HG03135 (cell line): ENCODE results near the gene SAMD10.
"Not testable (repeated sequence)": the region's sequence is repeated elsewhere in the genome, so short reads cannot be mapped to it uniquely, and the experiment has no call there.

Source experiments
- ATAC-seq: cut with Tn5 transposase; IDR thresholded peaks from one replicate; pipeline ENCODE4 v1.9.1; 2021; ENCODE audit warnings: mild to moderate bottlenecking, moderate library complexity; ENCODE audit not compliant: unreplicated experiment

Gene SAMD10

DNA sequence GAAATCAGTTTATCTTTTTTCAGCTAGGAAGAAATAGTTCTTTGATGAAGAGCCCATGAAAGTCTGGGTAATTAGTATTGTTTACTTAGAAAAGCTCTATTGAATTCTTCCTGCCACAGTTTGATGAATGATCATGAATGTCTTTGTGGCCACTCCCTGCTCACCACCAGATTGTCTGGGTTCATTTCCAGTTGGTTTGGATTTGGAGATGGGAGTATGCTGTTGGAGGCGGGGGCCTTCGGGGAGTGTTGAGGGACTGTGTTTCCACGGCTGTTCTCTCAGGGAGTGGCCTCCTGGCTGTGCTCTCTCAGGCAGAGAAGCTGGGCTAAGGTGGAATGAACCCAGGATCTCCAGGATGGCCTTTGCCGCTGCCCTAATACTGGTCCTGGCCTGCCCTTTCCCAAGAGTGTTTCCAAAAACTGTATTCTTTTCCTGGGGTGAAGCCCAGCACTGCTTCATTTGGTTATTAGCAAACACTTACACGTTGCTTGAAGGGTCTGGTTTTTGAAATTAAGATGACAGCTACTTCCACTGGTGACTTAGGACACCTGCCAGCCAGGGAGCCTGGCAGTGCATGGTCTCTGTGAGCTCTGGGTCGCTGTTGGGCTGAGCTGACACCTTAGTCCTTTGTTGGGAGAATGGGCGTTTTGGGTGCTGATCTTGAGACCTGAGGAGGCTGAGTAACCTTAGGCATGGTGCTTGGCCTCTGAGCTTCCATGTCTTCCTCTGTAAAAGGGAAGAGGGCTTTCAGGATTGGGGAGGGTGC is 24.7 kb upstream of the SAMD10 start:
- no peak for ATAC-seq

DNA sequence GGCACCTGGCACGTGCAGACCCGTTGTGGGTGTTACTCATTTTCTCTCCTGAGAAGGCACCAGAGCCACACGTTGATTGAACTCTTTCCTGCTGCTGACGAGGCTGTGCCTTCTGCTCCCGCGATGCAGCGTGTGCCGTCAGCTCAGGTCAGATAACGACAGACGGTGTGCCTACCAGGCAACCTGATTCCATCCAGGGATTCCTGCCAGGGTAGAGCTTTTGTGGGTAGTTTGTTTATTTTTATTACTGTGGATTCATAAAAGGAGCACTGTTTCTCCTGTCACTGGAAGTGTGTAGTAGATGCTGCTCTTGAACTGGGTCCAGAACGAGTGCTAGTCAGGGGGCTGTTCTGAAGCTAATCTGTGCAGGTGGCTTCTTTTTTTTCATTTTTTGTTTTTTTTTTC is 22.2 kb upstream of the SAMD10 start:
- ATAC-seq = no peak

DNA sequence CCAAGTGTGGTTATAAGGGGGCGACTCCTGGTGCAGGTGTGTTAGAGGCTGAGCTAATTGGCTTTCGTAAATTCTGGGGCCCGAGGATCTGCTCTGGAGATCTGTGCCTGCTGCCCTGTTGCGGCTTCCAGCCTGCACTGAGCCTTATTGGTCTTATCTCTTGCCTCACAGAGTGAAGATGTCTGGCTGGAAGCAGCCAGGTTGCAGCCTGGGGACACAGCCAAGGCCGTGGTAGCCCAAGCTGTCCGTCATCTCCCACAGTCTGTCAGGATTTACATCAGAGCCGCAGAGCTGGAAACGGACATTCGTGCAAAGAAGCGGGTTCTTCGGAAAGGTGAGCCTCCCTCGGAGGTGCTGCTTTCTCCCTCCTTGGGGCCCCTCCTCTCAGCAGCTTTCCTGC is 21.5 kb upstream of the SAMD10 start:
- ATAC-seq = no peak

DNA sequence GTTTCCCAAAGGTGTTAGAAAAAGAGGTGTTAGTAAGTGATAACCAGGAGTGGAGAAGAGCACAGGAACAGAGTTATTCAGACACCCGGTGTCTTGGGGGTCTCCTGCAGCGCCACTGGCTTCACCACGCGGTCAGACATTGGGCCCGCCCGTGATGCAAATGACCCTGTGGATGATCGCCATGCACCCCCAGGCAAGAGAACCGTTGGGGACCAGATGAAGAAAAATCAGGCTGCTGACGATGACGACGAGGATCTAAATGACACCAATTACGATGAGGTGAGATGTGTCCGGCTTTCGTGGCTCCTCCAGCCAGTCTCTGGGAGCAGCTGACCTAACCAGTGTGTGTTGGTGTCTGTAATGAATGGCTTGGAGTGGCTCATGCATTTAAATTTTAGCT is 3.5 kb upstream of the SAMD10 start:
- no peak for ATAC-seq

DNA sequence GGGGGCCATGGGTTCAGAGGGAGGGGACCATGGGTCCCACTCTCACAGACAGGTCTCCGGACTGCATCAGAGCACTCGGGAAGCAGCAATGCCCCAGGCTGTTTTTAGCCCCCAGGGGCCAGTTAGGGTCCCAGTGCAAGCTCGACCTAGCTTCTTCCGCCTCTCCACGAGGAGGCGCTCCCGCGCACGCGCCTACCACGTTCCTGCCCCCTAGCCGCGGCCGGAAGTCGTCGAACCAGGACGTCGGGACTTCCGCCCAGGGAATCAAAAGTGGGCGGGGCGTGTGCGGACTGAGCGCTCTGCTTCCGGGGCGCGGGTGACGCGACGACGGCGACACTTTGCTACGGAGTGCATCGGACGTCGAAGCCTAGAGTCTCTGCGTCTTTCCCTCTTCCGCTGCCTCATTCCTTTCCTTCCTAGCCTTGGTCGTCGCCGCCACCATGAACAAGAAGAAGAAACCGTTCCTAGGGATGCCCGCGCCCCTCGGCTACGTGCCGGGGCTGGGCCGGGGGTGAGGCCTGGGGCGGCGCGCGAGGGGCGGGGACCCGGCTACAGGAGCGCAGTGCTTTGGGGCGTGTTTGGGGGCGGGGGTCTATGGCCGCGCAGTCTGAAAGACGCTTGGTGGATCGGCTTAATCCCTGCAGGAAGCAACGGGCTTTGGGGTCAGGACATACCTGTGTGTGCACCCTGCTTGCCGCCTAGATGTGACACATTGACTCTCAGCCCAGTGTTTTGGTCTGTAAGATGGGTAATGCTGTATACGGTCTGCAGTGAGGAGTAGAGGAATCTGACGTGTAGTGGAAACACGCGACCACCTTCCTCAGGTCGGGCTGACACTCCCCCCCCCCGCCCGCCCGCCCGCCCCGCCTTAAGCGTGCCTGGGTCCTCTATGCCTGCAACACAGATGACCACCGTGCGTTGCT is 1.6 kb upstream of the SAMD10 start, which contains the start of gene PRPF6:
Gene PRPF6 (plus strand): TSS at position 327 of the 923 bp plus-strand sequence. CDS start 114 bp downstream, at position 441.
- ATAC-seq = peak; percentile 57

DNA sequence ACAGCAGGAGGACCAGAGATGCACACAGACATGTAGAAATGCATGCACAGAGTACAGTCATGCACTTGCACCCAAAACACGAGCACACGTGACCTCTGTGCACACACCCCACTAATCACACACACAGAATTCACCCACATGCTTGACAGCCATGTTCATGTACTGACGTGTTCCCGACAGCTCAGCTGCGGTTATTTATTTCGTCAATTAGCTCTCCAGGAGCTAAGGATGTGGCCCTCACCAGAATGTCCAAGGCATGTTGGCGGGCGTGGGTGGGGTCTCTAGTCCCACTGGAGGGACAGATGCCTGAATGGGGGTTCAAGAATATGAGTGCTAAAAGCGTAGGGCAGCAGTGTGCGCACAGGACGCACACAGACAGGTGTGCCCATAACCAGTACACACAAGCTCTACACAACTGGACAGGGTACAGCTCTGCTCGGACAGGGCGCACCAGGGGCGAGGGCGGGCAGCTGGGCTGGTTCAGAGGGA is 919 bp upstream of the SAMD10 start:
- no peak for ATAC-seq

DNA sequence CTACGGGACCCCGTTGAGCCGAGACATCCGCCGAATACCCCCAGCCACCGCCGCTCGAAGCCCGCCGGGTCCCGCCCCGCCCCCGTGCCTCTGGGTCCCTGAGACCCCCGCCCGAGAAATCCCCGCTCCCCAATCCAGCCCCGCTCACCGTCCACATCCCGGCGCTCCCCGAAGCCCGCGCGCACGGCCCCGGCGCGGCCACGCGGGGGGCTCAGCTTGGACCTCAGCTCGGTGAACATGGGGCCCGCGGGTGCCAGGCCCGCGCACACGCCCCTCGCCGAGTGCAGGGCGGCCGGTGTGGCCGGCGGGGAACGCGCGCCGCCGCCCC is 249 bp downstream of the SAMD10 start:
- no peak for ATAC-seq

DNA sequence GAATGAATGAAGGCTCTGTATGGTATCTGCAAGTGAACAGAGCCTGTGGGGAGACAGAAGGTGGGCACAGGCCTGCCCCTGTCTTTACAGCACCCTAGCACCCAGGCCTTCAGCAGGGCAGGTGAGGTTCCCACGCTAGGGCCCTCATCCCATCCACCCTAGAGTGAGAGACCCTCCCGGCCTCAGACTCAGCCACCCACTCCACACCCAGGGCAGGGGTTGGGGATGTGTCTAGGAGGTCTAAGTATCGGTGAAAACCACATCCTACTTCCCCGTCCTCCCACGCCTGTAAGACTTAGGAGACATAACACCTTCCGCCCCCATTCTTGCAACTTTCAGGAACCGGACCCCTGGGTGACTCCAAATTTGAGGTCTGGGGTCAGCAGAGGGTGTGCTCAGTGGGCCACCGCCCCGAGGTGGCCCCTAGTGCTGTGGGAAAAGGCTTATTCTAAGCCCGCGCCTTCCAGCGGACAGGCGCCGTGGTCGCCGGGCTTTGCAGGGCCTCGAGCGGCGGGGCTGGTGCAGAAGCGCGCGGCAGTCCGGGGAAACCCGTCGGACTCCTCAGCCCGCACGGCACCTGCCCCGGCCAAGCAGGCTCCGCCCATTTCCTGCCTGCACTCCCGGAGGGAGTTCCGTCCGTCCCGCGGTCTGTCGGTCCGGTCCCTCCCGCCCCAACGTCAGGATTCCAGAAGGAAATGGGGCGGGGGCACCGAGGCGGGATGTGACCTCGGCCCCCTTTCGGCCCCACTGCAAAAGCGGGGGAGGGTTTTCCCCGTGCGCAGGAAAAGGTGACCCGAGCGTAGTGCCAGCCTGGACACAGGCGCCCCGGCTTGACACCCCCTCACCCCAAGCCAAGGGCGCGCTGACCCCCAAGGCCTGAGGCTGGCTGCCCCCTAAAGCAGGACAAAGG is 868 bp downstream of the SAMD10 start:
- peak; percentile 35 for ATAC-seq

DNA sequence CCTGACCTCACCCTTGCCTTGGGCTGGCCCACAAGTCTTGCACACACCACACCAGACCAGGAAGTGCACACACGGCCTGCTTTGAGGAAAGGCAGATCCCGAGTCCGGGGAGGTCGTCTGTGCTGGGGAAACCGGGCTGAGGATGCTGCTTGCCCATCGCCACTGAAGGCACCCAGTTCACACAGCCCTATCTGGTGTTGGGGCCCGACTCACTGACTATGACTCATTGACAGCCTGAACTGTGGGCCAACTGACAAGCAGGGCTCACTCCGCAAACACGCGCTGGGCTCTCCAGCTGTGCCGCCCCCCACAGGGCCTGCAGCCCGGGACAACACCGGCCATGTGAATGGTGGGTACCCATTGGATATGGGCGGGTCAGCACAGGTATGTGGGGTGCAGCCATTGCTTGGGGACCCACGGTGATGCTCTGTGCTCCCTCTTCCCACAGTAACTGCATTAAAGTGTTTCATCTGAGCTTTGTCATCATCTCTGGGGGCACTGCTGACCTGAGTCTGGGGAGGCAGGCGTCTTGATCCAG is 1.6 kb downstream of the SAMD10 start:
- no peak for ATAC-seq

DNA sequence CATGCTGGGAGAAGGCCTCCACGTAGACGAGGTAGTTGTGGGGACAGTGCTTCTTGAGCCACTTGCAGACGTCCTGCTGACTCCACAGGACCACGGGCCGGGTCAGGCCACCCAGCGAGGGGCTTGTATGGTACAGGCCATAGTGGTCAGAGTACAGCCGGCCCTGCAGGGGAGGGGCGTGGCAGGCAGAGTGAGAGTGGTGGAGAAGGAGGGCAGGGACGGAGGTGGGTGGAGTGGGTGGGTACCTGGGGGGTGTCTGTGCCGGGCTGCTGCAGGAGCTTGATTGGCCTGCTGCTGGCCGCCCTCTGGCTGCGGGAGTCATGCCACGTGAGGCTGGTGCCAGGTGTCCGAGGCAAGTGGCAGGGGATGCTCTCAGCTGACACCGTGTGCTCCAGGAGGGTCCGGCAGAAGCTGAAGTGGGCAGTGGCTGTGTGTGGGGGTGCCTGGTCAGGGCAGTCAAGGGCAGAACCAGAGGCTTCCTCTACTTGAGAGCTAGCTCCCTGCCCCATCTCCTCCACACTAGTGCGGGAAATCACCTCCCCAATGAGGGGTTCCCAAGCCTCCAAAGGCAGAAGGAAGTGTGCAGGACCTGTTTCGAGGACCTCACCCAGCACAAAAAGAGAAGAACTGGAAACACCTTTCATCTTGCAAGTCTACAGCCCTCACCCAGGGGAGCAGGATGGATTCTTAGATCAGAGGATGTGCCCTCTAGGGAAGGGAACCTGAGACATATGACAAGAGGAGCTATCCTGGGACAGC is 2.3 kb downstream of the SAMD10 start:
- ATAC-seq = no peak

DNA sequence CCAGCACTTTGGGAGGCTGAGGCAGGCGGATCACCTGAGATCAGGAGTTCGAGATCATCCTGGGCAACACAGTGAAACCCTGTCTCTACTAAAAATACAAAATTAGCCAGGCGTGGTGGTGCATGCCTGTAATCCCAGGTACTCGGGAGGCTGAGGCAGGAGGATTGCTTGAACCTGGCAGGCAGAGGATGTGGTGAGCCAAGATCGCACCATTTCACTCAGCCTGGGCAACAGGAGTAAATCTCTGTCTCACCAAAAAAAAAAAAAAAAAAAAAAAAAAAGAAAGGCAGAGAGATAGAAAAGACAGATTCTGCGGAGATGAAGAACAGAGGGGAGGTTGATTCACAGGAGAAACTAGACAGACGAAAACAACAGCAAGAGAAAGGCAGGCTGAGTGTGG is 2.9 kb downstream of the SAMD10 start:
- ATAC-seq = not testable (repeated sequence)

DNA sequence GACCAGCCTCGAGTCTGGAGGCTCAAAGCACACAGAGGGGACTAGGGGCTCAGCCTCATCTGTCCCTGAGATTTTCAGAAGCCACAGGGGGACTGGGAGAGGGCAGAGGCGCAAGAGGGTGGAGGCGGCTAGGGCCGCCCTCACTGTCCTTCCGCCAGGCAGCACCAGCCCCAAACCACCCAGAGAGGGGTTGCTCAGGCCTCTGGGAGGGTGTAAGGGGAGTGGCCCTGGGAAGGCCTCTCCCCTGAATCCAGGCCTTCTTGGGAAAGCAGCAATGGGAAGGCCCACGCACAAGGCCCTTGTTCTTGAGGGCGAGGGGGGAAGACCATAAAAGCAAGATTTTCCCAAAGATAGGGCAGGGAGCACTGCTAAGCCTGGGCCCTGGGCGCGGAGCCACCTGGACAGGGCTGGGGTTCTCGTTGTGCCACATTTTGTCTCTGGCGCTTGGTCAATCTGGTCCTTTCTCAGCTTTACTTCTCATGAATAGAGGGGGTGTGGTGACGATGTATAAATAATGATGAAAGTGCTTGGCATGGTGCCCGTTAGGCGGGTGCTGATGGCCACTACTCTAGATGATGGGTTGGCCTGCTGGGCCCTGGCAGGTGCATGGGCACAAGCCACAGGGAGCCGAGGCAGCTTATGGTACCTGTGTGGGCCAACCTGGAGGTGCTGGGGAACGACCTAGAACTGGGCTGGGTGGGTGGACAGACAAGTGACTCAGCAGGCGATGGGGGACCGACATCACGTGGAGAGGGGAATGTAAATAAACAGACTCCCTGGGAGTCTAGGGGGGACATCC is 4.8 kb downstream of the SAMD10 start:
- no peak for ATAC-seq

DNA sequence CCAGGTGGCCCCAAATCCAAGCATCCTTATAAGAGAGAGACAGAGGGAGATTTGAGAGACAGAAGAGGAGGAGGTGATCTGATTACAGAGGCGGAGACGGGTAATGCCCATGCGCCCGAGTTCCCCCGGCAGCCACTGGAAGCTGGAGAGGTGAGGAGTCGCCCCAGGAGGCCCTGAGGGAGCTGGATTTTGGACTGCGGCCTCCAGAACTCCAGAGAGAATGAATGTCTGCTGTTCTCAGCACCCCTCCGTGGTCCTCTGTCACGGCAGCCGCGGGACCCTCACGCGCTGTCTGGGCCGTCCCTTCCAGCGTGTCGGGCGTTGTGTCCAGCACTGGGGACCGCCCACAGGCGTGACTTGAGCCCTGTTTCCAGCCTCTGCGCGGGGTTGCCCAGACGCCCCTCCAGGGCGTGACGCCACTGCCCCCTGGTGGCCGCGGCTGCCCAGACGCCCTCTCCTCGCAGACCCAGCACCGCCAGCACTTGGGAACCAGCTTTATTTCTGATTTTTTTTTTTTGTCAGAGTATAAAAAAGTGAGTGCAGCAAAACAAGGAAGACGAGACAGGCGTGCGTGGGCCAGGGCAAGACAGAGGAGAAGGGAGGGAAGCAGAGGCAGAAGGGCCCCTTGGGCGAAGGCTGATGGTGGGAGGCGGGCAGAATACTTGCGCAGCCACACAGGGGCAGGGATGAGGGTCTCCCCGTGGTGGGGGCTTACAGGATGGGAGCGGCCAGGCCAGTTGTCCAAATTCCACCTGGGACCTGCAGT is 5.6 kb downstream of the SAMD10 start:
- ATAC-seq = peak; percentile 36

DNA sequence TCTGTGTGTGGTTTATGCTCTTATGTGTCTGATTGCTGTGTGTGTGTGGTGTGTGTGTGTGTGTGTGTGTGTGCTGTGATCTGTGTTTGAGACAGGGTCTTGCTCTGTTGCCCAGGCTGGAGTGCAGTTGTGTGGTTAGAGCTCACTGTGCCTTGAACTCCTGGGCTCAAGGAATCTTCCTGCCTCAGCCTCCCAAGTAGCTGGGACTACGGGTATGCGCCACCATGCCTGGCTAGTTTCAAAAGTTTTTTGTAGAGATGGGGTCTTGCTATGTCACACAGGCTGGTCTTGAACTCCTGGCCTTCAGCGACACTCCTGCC is 6.3 kb downstream of the SAMD10 start:
- no peak for ATAC-seq

DNA sequence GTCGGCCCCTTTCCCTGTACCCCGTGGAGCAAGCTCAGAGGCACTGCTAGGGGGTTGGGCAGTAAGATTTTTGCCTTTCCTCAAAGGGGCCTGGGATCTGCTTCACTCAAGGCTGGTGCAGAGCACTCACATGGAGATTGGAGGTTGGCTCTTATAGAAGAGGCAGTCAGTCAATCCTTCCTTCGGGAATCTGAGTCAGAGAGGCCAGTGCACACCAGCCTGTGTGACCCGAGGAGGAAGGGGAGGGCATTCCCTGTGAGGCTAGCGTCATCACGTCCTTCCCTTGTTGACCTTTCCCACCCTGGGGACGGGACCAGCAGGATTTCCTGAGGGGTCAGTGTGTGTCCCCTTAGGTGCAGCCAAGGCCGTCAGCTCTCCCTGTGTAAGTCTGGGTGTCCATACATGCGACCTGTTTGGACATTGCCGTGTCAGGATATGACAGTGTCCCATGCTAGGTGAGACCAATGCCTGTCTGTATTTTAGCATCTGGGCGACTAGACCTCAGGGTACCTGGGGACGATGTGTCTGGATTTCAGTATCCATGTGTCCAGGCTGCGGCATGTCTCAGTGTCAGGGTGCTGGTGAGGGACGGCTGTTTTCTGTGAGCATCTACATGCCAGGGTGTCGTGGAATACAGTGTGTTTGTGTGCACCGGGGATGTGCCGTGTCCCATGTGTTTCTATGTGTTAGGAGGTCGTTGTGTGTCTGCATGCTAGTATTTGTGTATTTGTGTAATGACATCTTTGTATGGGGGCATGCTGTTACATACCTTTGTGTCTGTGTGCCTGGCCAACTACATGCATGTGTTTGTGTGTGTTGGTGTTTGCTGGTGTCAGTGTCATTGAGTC is 6.9 kb downstream of the SAMD10 start:
- no peak for ATAC-seq

DNA sequence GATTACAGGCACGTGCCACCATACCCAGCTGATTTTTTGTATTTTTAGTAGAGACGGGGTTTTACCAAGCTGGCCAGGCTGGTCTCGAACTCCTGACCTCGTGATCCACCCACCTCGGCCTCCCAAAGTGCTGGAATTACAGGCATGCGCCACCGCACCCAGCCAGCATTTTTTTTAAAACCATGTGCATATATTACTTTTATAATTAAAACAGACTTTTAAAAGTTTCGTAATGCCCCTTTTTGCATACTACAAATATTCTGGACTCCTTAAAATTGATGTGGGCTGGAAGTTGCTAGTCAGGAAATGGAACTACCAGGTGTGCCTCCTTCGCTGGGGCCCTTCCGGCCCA is 7.5 kb downstream of the SAMD10 start:
- not testable (repeated sequence) for ATAC-seq

DNA sequence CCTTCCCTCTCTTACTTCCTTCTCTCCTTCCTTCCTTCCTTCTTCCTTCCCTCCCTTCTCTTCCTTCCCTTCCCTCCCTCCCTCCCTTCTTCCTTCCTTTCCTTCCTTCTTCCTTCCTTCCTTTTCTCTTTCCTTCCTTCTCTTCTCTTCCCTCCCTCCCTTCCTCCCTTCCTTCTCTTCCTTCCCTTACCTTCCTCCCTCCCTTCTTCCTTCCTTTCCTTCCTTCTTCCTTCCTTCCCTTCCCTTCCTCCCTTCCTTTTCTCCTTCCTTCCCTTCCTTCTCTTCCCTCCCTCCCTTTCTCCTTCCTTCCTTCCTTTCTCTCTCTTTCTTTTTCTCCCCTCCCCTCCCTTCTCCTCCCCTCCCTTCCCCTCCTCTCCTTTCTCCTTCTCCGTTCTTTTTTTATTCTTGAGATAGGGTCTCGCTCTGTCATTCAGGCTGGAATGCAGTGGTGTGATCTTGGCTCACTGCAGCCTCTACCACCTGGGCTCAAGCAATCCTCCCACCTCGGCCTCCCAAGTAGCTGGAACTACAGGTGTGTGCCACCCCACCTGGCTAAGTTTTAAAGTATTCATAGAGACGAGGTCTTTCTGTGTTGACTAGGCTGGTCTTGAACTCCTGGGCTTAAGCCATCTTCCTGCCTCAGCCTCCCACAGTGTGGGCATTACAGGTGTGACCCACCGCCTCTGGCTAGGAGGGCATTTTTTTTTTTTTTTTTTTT is 8.6 kb downstream of the SAMD10 start:
- no peak for ATAC-seq
